GM12873 (cell line): ENCODE measurements around the gene SLC23A1.

ENCODE experiments used
- TF ChIP-seq, protein P1 (sequence below): IDR thresholded peaks from 2 replicates; pipeline ENCODE4 v1.5.1; 2012; ENCODE audit warnings: low read depth, mild to moderate bottlenecking, moderate library complexity, low read length, control low read depth; ENCODE audit not compliant: insufficient read depth; ENCODE audit errors: missing control alignments

The SLC23A1 gene

DNA sequence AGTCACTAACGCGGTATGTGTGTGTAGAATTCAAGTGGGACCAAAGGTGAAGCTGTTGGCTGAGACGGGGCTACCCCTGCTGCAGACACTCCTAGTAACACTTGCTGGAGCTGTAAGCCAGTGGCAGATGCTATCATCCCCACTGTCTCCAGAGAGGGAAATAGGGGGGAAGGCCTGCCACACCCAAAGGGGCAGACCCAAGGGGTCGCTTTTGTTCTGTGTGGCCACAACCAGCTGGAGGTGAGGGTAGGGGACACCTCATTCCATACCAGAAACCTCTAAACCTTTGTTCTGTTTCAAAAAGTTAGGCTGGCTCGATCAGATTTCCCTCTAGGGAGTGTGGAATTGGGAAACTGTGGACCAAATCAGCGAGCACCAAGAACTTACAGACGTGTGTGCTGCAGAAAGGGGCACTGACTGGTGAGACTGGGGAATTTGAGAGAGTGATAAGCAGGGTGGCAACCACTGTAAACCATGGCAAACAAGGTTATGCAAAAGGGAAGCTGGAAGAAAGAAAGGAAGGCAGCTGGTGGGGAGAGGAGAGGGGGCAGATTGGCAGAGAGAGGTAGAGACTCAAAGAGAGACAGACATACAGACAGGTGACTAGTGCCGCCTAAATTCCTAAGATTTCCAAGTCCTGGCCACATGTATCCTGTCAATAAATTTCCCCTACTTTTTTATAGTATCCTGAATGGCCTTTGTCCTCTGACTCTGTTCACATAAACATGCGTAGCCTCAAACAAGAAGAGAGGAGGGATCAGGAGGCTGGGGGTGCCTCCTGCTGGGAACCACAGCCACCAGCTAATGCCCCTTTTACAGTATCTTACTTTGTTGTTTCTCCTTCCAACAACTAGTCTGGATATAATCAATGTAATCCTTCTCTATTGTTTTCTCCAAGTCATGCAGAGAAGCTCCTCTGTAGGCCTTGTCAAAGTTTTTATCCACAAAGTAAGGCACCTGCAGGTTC lies 36.4 kb upstream of the SLC23A1 start:
- TF ChIP-seq, protein P1, sequence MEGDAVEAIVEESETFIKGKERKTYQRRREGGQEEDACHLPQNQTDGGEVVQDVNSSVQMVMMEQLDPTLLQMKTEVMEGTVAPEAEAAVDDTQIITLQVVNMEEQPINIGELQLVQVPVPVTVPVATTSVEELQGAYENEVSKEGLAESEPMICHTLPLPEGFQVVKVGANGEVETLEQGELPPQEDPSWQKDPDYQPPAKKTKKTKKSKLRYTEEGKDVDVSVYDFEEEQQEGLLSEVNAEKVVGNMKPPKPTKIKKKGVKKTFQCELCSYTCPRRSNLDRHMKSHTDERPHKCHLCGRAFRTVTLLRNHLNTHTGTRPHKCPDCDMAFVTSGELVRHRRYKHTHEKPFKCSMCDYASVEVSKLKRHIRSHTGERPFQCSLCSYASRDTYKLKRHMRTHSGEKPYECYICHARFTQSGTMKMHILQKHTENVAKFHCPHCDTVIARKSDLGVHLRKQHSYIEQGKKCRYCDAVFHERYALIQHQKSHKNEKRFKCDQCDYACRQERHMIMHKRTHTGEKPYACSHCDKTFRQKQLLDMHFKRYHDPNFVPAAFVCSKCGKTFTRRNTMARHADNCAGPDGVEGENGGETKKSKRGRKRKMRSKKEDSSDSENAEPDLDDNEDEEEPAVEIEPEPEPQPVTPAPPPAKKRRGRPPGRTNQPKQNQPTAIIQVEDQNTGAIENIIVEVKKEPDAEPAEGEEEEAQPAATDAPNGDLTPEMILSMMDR: no peak

DNA sequence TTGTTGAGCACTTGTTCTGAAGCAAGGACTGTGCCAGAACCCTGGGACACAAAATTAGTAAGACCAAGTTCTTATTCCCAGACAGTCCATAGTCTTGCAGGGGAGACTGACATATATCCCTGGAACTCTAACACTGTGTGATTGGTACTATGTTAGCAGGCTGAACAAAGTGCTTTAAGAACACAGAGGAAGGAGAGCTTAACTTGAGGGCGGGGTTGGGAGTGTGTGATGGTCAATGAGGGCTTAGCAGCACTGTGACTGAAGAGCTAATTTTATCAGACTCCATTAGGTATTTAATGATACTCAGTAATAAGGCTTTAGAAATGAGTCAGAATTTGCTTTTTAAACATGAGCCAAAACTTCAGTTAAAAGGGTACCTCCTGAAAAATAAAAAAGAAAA lies 35.7 kb upstream of the SLC23A1 start:
- TF ChIP-seq, protein P1: no peak

DNA sequence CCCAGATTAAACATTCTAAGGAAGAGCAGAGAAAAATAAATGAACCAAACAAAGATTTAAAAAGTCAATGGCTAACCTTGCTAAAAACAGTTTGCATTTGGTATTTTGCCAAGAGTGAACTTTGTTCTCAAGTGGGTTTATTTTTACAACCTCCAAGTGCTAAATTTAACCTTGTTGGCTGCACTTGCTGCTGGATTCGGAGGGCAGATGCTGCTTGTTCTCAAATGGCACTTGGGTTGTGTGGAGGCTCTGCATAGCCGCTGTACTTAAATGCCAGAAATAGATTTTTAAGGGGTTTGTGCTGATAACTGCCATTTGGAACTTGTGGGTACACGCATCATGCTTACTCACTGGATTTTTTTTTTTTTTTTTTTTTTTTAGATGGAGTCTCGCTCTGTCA lies 34.1 kb upstream of the SLC23A1 start:
- TF ChIP-seq, protein P1: no peak

DNA sequence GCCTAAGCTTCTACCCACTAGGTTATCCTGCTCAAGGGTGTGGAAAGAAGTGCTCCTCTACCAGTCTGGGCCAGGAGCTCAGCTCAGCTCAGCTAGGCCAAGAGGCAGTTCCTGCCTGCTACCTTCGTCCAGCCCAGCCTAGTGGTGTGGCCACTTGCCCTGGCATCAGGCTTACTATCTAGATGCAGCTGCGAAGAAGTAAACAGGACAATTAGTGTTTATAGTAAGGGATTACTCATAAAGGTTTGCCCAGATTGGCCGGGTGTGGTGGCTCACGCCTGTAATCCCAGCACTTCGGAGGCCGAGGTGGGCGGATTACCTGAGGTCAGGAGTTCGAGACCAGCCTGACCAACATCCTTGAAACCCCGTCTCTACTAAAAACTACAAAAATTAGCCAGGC lies 33.6 kb upstream of the SLC23A1 start:
- TF ChIP-seq, protein P1: no peak

DNA sequence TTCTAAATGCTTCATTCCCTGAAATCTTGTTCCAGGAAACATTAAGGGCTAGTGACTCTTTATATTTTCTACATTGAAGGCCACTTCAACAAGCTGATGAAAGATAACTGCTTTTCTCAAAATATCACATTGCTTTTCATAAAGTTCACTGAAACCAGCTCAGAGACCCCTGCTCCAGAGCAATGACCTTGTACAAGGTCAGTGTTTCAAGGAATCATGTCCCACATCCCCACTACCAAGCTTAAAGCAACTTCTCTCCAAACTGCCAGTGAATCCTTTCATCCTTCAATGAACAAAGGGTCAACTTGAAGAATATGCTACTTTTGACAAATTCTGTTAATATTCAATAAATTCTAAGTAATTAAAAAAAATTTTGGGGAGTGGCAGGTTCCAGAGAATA lies 32.8 kb upstream of the SLC23A1 start:
- TF ChIP-seq, protein P1: no peak

DNA sequence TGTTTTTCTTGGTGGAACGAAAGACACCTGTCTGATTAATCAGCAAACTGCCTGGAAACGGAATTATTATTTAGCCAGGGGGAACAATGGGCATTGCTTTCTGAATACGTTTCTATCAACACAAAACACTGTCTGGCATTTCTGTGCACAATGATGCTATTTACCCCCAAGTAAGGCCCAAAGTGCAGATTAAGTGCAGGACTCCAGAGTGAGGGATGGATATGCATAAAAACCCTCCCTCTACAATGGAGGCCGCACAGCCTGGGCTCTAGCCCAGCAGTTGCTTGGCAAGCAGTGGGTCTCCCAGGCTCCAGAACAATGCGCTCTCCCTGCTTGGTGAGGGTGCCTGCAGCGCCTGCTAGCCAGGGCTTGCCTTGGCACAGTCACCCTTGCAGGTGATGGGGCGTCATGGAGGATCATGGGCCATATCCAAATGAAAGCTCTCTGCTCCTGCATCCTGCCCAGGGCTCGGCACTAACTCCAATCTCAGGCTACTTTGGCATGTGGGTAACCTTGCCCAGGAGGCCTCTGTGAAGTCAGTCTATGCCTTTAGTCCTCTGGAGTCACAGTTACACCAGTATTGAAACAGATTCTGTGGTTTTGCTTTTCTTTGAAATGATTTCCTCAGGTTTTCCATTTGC lies 32.2 kb upstream of the SLC23A1 start:
- TF ChIP-seq, protein P1: no peak

DNA sequence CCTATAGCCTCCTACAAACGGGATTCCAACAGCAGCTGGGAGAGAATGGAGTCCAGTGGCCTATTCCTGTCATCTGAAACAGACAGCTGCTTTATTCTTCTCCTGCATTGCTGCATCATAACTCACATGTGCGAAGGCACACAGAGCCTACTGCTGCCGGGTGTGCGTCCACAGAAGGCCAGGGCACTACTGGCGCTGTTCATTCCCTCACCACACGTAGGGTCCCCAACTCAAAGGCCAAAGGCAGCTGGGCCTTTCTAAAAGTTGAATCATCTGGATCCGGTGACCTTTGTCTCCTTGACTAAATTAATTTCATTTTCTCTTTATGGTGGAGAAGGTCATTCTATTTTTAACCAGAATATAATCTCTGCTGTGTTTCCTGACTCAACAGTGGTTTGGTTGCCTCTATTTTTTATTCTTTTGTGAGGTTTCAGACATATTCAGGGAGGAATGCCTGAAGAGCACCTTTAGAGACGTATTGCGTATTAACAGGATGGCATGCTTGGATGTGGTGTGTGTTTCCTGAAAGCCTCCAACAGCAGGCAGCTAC lies 31.6 kb upstream of the SLC23A1 start:
- TF ChIP-seq, protein P1: no peak
